Upper lobe of left lung (tissue), 6 donors: Measurements from ENCODE around the gene ANO6. TPM values are rescaled to one million over a fixed set of nuclear protein-coding genes. Genes with fewer than 3 reads are reported as not detected.

Experiments used
- ATAC-seq, 2 donors: fragments of 200-7000 bp; cut with Tn5 transposase; one replicate each; pipeline ENCODE4 v1.9.1; 2022; ENCODE audit warnings: mild to moderate bottlenecking in 2 of 2, moderate library complexity in 2 of 2; ENCODE audit not compliant: low FRiP score in 2 of 2
- DNase-seq, 2 donors: peaks; one replicate each; pipeline ENCODE4 v3.0.0-alpha.2; 2019 to 2020
- H3K27ac ChIP-seq, 4 donors: fragments of 200-600 bp; sonication (generic); one replicate each; pipeline ENCODE4 v1.5.1; 2016 to 2019
- H3K27me3 ChIP-seq, 4 donors: fragments of 200-600 bp; sonication (generic); one replicate each; pipeline ENCODE4 v1.5.1; 2017 to 2019
- H3K36me3 ChIP-seq, 4 donors: fragments of 200-600 bp; sonication (generic); one replicate each; pipeline ENCODE4 v1.5.1; 2016 to 2019
- H3K4me1 ChIP-seq, 4 donors: fragments of 200-600 bp; sonication (generic); one replicate each; pipeline ENCODE4 v1.5.1; 2018 to 2019
- H3K4me3 ChIP-seq, 4 donors: fragments of 200-600 bp; sonication (generic); one replicate each; pipeline ENCODE4 v1.5.1; 2017 to 2019; ENCODE audit warnings: mild to moderate bottlenecking in 2 of 4, moderate library complexity in 1 of 4
- H3K9me3 ChIP-seq, 4 donors: fragments of 200-600 bp; sonication (generic); one replicate each; pipeline ENCODE4 v1.5.1; 2018 to 2019
- EP300 ChIP-seq, 4 donors: sonication (generic); formaldehyde crosslinking; IDR thresholded peaks; one replicate each; pipeline ENCODE4 v1.5.1; 2017; ENCODE audit warnings: antibody characterized with exemption in 4 of 4, control low read depth in 2 of 4
- POLR2A ChIP-seq, 4 donors: fragments of 450-650 bp; IDR thresholded peaks; one replicate each; pipeline ENCODE4 v1.5.1; 2016 to 2017; ENCODE audit warnings: antibody characterized with exemption in 4 of 4, mild to moderate bottlenecking in 2 of 4
- POLR2AphosphoS5 ChIP-seq, 2 donors: sonication (generic); formaldehyde crosslinking; IDR thresholded peaks; one replicate each; pipeline ENCODE4 v1.5.1; 2017; ENCODE audit warnings: antibody characterized with exemption in 2 of 2
- WGBS, 2 donors: methylation state at CpG; one replicate each; pipeline ENCODE4 v1.1.5; 2017 to 2018; 5-methylcytosine and 5-hydroxymethylcytosine counted together
- total RNA-seq, 6 donors: library from RNA; depleted of rRNA in 4 of 6; stranded (reverse); fragments of >200 nt in 4 of 6; gene quantifications; one replicate each; pipeline versions ENCODE4 v1.1.0 to v1.2.1, GENCODE V29; 2016 to 2021
- TF ChIP-seq, protein P1 (sequence below), 6 experiments: fragments of 450-650 bp in 4 of 6; fragments of 200-600 bp in 2 of 6; sonication (generic) in 2 of 6; IDR thresholded peaks; one replicate each; pipeline ENCODE4 v1.5.1; 2016 to 2019; ENCODE audit warnings: antibody characterized with exemption in 6 of 6
- donor health status: DM: no; HTN: no; CAD: no; lungs with moderate emphysema.
- donor health status: DM: no; HTN: yes; CAD: no; lungs with severe emphysema.

ANO6 gene
- total RNA-seq, 6 donors from 2014 or later = 26.2 to 83.7 (median 57.9) TPM

DNA sequence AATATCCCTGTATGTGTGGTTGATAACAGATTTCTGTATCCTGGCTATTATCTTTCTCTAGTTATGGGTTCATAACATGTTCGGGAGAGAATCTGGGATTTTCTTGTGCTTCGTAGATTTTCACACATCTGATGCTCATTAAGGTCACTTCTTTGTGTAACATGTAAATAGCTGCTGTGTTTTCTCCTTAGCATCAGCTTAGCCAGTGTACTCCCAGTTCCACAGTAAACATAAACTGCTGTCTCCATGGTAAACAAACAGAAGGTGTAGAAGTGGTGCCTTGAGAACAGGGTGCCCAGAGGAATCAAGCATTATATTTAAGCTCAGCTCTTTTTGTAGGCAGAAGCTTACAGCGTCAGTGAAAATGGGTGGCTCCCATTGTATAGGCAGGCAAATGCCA lies 88.0 kb downstream of the ANO6 start:
- TF ChIP-seq EP300 (IDR thresholded peaks at IDR 0.05) (no peak), POLR2AphosphoS5 (IDR thresholded peaks at IDR 0.05) (no peak), POLR2A (IDR thresholded peaks at IDR 0.05) (no peak)
- TF ChIP-seq, protein P1, sequence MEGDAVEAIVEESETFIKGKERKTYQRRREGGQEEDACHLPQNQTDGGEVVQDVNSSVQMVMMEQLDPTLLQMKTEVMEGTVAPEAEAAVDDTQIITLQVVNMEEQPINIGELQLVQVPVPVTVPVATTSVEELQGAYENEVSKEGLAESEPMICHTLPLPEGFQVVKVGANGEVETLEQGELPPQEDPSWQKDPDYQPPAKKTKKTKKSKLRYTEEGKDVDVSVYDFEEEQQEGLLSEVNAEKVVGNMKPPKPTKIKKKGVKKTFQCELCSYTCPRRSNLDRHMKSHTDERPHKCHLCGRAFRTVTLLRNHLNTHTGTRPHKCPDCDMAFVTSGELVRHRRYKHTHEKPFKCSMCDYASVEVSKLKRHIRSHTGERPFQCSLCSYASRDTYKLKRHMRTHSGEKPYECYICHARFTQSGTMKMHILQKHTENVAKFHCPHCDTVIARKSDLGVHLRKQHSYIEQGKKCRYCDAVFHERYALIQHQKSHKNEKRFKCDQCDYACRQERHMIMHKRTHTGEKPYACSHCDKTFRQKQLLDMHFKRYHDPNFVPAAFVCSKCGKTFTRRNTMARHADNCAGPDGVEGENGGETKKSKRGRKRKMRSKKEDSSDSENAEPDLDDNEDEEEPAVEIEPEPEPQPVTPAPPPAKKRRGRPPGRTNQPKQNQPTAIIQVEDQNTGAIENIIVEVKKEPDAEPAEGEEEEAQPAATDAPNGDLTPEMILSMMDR (IDR thresholded peaks at IDR 0.05) = no peak
- H3K27ac ChIP-seq = peak overlapping the region in 3 of 4 donors; percentile 11 to 61 (median 54)
- peaks cover 0 to 26% (median 16%) of the 10 kb centered on the region in 4 donors for H3K4me1 ChIP-seq
- WGBS, 2 donors = 87 to 91% methylated on average over 3 of the region's 3 CpGs
- H3K36me3 ChIP-seq = no peaks in the 10 kb centered on the region
- no peaks in the 10 kb centered on the region for H3K9me3 ChIP-seq
- no peak for DNase-seq
- no peaks in the 10 kb centered on the region for H3K27me3 ChIP-seq
- no peak overlapping the region for H3K4me3 ChIP-seq
- no peak for ATAC-seq

DNA sequence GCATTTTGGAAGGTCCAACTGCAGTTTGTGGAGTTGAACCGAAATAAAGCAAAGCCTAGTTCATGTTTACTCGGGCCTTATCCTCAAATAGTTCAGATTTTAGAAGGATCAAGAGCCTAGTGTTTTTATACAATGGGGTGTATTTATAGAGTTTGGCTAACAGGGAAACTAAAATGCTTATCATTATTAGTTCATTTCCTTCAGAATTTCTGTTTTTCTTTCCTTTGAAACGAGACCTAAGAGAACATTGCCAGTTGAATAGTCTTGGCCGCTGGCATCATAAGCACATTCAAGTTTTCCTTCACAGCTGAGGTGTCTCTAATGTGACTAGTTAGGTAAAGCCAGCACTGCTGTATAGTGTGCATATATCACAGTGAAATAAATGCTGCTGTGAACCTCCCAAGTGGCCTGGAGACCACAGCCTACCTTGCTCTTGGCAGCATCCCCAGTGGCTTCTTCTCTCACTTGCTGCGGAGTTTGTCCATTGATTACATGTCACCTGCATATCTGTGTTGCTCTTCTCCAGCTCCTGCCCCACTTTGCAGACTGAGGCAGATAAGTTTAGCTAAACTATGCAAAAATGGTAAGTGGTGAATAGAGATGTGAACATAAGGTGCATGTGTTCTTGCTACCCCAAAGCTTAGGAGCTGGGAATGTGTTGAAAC lies 88.8 kb downstream of the ANO6 start:
- DNase-seq (no peak), ATAC-seq (no peak)
- TF ChIP-seq POLR2AphosphoS5 (IDR thresholded peaks at IDR 0.05) = no peak
- no peak for TF ChIP-seq EP300 (IDR thresholded peaks at IDR 0.05)
- TF ChIP-seq, protein P1 (IDR thresholded peaks at IDR 0.05) = no peak
- TF ChIP-seq POLR2A (IDR thresholded peaks at IDR 0.05) = no peak
- Histone ChIP-seq H3K4me3 (no peak overlapping the region), H3K27ac (peak overlapping the region; percentile 11 to 61 (median 38)), H3K36me3 (no peaks in the 10 kb centered on the region), H3K27me3 (no peaks in the 10 kb centered on the region), H3K4me1 (peaks cover 4 to 23% (median 12%) of the 10 kb centered on the region in 4 donors), H3K9me3 (no peaks in the 10 kb centered on the region)
- WGBS, 2 donors = 51 to 70% methylated on average over 5 of the region's 5 CpGs

DNA sequence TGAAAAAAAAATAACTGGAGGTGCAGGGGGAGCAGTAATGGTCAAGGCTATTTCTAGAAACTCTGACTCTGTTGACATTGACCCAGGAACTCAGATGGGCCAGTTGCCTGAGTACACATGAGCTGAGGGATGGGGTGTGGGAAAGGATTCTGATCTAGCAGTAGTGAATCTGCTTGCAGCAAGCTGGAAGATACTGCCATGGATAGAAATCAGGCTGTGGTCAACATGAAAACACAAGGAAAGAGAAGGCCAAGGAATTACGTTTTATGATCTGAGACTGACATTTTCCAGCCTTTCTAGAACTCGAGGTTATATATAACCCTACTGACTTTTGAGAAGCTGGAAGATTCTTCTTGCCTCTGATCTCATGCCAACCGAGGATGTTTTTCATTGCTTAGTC lies 90.0 kb downstream of the ANO6 start:
- Histone ChIP-seq H3K27me3 (no peaks in the 10 kb centered on the region), H3K4me1 (peaks cover 7 to 25% (median 14%) of the 10 kb centered on the region in 4 donors), H3K4me3 (no peak overlapping the region), H3K36me3 (no peaks in the 10 kb centered on the region), H3K27ac (peak overlapping the region in 3 of 4 donors; percentile 21 to 61 (median 54)), H3K9me3 (no peaks in the 10 kb centered on the region)
- ATAC-seq (peak in 1 of 2 donors; percentile 51), DNase-seq (no peak)
- TF ChIP-seq POLR2AphosphoS5 (IDR thresholded peaks at IDR 0.05) = peak in 1 of 2 donors; percentile 47
- TF ChIP-seq, protein P1 (IDR thresholded peaks at IDR 0.05) = no peak
- TF ChIP-seq POLR2A (IDR thresholded peaks at IDR 0.05) = no peak
- TF ChIP-seq EP300 (IDR thresholded peaks at IDR 0.05) = peak in 2 of 4 donors; percentile 8 to 16
- WGBS, 2 donors = 84 to 93% methylated on average over 3 of the region's 3 CpGs

DNA sequence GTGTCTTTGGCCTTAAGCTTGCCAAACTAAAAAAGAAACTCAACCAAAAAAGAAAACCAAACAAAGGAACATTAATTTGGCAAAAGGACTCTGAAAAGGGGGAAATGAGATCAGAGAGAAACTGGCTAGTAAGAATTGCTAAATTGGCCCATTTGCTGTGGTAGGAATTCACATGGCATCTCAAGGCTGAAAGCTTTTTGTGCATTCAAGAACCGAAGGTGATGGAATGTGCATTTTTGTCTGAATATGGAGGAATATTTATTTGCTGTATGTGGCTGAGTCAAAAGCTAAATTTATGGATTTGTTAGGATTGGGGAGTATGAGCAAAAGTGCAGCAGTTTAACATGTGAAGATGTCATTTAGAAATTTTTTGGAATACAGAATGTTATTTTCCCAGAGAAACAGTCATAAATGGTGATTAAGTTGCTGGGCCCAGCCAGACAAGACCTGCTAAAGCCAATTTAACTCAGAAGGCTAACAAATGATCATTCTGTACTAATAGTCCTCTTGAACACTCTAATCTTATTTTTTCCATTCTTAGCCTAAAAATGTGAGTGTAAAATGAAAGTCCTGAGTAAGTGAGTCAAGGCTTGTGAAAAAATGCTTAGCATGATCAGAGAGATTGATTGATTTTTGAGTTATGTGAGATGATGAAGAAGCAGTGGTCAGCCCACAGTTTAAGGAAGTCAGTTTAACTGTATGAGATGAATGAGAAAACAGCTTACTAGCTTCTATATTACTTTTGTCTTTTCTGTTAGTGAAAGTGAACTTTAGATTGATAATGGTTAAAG lies 94.1 kb downstream of the ANO6 start:
- ATAC-seq (peak in 1 of 2 donors; percentile 56), DNase-seq (no peak)
- no peak overlapping the region for H3K4me3 ChIP-seq
- 55 to 73% methylated on average over 1 of the region's 1 CpG for WGBS, 2 donors
- H3K4me1 ChIP-seq = peaks cover under 1 to 7% (median 6%) of the 10 kb centered on the region in 4 donors
- no peaks in the 10 kb centered on the region for H3K36me3 ChIP-seq
- no peaks in the 10 kb centered on the region for H3K9me3 ChIP-seq
- H3K27ac ChIP-seq = peak overlapping the region in 3 of 4 donors; percentile 3 to 42 (median 12)
- no peaks in the 10 kb centered on the region for H3K27me3 ChIP-seq
- TF ChIP-seq EP300 (IDR thresholded peaks at IDR 0.05) = no peak
- TF ChIP-seq, protein P1 (IDR thresholded peaks at IDR 0.05) = no peak
- no peak for TF ChIP-seq POLR2A (IDR thresholded peaks at IDR 0.05)
- TF ChIP-seq POLR2AphosphoS5 (IDR thresholded peaks at IDR 0.05) = no peak
